HG02970 (cell line): ENCODE data around the gene LPP.
"Not testable (repeated sequence)": the region's sequence is repeated elsewhere in the genome, so short reads cannot be mapped to it uniquely, and the experiment has no call there.

Source experiments
- ATAC-seq: cut with Tn5 transposase; IDR thresholded peaks from one replicate; pipeline ENCODE4 v1.9.1; 2021; ENCODE audit warnings: mild to moderate bottlenecking, moderate library complexity, moderate number of reproducible peaks; ENCODE audit not compliant: unreplicated experiment, low FRiP score

Gene LPP

DNA sequence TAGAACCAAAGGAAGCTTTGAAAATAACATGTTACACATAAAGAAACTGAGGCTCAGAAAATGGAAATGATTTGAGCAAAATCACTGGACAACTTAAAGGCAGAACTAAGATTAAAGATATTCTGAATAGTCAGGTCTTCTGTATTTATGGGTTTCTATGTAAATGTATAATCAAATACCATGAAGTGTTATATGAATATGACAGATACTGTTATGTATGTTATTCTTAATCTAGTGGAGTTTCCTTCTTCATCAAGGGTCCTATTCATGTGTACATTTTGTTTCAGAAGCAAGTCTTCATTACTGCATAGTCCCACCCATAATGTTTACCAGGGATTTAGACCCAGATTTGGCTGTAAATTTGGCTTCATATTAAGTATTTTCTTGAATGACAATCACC lies 547.0 kb downstream of the LPP start:
- ATAC-seq = no peak

DNA sequence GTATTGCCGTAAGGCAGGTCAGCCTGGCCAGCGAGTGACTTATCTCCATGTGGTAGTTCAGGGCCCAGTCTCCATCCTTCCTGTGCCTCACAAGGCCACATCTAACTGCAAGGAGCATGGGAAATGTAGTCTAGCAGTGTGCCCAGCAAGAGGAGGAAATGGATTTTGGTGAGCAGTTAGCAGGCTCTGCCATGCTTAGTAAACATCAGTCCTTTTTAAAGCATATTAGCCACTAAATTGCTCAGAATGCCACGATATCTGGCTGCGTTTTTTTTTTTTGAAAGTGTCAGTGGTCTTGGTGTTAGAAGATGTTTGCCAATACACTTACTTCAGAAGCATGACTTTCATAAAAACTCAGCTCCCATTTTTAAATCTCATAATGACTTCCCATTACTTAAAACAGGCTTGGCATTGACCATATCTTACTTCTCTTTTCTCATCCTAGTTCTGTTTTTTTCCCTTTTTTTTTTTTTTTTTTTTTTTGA lies 547.6 kb downstream of the LPP start:
- no peak for ATAC-seq

- not testable (repeated sequence) for ATAC-seq
Measured at GRCh38 chr3:188702028-188702427, 548.1 kb downstream of the LPP start.

GRCh38 chr3:188706176-188706575 lies 552.2 kb downstream of the LPP start:
- no peak for ATAC-seq

DNA sequence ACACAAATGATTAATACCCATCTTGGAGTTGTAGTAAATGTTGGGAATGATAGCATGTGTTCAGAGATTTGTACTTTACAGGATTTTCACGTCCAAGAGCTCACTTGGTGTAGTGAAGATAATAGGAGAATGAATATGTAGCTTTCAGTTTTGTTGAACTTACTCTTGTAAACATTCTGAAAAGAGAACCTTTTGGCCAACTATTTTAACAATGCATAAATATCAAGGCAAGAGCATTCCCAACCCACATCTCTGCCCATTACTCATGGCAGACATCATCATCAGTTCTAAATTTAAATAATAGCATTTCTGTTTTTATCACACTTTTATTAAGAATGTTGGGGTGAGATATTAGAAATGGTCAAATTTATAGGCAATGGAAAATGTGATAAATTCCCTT lies 552.6 kb downstream of the LPP start:
- ATAC-seq = no peak

DNA sequence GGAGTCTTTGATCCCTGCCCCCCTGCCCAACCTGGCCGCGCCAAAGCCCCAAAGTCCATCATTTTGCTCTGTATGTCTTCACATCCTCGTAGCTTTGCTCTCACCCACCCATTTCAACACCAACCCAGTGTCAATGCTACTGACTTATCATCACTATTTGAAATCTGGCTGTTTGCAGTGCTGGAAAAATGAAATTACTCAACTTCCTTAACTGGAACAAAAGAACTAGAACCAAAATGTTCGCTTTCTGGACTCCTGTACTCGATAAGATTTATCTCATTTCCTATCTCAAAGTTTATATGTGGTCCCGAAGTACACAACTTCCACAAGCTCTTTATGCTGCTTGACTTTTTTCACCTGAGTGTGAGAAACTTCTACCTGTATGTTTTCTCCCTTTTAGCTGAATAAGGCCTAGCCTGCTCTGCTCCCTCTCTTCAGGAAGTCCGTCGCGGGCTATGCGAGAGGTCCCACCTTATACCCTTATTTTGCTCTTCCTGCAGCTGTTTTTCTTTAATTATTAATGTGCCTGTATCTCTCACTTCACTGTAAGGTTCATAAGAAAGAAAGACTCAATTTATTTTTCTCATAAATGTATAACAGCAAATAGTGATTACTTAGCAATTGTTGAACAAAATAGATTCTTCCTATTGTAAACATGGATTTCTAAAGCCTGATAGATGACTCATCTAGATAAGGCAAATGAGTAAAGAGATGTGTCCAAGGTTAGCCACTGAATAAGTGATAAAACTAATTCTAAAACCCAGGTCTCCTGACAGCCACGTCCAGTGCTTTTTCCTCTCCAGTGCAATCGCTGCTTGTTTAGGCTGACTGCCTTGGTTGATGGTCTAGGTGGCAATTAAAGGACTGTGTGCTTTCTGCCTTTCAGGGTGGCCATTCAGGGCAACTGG lies 553.7 kb downstream of the LPP start:
- ATAC-seq = no peak

- ATAC-seq = no peak
Measured at GRCh38 chr3:188711881-188712247, 557.9 kb downstream of the LPP start.

DNA sequence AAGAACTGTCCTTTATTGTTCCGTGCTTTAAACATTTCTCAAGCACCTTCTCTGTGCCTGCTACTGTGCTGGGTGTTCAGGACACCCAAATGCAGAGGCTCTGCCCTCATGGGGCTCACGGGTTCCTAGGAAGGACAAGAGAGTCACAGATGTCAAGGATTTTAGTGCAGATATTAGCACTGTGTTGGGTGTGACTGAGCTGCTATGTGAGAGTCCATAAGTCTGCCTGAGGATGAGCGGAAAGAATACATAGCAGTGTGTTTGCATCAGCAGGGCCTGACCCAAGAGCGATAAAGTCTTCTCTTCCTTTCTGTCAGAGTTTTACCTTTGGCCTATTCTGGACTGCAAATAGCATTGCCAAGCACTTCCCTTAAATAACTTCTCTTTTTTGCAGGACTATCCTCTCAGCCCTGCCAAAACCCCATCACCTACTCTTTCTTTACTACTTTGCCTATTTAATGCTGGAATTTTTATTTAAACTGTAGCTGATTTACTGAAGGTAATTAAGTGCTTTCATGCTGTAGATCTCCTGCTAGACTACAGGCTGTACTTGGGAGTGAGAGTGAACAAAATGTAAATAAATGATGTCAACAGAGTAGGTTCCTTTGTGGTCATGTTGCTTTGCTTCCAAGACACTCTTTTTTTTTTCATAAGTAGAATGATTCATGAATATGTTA lies 558.4 kb downstream of the LPP start:
- ATAC-seq = no peak

DNA sequence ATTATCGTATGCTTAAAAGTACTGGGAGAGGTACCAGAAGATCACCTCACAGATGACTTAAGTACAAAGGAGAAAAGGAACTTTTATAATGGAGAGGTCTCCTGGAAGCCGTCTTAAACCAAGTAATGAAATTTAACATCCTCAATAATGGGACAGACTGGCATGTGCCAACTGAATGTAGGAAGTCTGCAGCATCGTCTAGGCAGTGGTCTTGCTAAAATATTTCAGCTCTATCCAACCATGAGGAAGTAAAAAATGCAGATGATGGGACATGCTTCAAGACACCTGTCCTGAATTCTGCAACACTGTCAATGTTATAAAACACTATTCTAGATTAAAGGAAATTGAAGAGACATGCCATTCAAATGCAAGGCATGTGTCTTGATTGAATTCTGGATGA lies 559.0 kb downstream of the LPP start:
- ATAC-seq = no peak

DNA sequence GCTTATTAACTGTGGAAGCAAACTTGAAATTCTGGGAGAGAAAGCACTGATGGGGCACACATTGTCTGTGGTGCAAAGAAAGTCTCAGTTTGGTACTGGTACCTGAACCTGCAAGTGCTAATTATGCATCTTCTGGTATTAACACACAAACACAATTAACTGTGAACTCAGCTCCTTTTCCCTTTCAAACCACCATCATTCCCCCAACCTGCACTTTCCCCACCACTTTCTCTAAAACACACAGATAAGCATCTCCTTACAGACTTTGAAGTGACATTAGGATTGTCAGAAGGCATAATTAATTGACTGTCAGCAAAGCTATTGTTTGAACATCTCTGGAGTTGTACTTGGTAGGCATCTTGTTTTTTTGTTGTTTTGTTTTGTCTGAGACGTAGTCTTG lies 565.6 kb downstream of the LPP start:
- ATAC-seq = no peak

DNA sequence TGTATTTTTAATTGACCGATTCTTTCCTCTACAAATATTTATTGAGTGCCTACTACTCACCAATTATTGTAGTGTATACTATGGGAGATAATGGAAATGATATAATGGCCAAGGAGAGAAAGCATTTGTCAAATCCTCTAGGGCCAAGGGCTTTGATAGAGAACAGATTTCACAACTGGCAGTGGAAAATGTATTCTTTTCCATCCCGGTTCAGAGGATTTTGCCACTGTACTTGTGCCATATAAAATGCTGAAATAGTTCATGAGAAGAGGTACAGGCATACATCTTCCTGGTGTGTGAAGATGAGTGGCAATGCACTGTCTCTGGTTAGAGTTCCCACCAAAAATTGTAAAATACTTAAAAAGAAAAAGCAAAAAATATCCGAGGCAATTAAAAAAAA lies 566.3 kb downstream of the LPP start:
- ATAC-seq = no peak

- ATAC-seq = no peak
Measured at GRCh38 chr3:188720636-188721035, 566.7 kb downstream of the LPP start.

- no peak for ATAC-seq
Measured at GRCh38 chr3:188721312-188721711, 567.4 kb downstream of the LPP start.

DNA sequence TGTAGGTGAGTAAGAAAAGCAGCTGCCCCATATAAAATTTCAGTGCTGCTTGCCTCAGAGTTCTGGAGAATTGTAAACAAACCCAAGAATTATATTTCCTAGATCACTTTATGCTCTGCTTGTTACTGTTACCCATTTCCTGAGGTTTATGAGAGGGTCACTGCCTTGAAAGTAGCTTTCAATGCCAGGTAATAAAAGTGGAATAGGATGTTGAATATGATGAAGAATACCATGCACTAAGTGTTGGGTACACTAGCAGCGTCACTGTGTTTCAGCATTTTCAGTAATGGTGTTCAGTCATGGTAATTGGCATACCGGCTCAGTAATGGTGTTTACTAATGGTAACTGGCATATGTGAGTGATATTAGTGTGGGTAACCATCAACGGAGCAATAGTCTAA lies 568.0 kb downstream of the LPP start:
- no peak for ATAC-seq

GRCh38 chr3:188722963-188723362 lies 569.0 kb downstream of the LPP start:
- ATAC-seq = no peak

DNA sequence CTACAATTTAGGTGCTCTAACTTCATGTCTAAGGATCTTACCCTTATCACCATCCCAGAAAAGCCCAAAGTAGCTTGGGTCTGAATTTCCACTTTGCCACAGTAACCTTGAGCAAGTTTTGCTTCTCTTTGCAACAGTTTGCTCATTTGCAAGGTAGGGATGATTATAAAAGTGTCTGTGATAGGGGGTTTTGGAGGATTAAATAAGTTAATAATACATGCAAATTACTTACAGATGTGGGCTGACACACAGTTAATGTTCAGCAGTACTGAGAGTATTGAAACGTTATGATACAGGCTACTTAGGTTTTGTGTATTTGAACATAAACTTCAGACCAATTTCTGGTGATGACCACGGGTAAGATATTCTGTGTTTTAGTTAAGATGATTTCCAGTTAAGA lies 573.1 kb downstream of the LPP start:
- ATAC-seq = no peak

DNA sequence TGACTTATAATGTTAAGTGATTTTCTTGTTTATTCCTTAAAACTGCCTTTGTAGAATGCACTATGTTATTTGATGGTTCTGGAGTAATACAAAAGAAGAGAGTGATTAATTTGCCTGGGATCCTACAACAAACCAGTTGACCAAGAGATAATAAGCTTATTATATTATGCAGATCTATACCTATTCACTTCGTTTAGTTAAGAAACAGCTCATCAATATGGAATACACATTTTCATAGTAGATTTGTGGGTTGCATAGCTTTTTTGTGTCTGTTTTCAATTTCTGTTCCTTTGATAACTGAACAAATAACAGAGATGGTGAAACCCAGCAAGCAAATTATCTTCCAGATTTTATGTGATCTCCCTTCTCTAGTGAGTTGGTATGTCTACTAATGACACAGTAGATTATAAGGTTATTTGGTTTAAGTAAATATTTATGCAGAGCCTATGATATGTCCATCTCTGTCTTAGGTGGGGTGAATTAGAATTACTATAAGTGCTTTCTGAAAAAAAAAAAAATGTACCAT lies 574.5 kb downstream of the LPP start:
- ATAC-seq = no peak

DNA sequence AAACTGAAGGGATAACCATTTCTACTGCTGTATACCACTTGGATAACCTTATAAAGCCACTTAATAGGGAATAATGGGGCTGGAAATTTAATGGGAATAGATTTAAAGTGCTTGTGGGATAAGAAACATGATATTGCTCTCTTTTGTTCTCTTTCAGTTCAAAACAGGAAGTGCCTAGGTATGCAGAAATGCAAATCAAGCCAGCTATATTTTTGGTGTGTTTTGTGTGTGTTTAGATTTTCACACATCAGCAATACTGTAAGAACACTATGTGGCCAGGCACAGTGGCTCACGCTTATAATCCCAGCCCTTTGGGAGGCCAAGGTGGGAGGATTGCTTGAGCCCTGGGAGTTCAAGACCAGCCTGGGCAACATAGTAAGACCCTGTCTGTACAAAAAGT lies 575.5 kb downstream of the LPP start:
- no peak for ATAC-seq

DNA sequence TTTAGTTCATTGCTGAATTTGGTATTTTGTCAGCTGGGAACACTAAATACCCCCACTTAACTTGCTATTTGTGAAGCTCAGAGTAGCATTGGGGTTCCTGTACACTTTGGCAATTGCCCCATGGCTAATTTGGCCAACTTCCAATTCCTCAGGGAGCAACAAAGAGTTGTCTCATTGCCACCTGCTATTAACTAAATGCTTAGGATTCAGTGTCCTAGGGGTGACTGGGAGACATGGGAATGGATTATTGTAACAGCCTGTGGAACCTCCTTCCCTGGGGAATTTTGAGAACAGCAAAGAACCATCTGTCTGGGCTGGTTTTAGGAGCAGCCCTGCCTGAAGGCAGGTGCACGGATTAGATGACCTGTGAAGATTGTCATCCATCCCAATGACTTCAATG lies 580.4 kb downstream of the LPP start:
- ATAC-seq = no peak

GRCh38 chr3:188739511-188739910 lies 585.6 kb downstream of the LPP start:
- no peak for ATAC-seq

GRCh38 chr3:188740010-188740409 lies 586.1 kb downstream of the LPP start:
- ATAC-seq = no peak
